Colonic mucosa (tissue), 4 donors: ENCODE results near the gene CCDC82. TPM values are rescaled to one million over a fixed set of nuclear protein-coding genes. Genes with fewer than 3 reads are reported as not detected.

Experiments used
- DNase-seq: peaks from one replicate; pipeline ENCODE4 v3.0.0-alpha.2; 2020
- H3K27ac ChIP-seq: fragments of 200-600 bp; one replicate; pipeline ENCODE4 v1.8.0; 2021
- H3K27me3 ChIP-seq: fragments of 200-600 bp; one replicate; pipeline ENCODE4 v1.8.0; 2021
- H3K36me3 ChIP-seq: fragments of 200-600 bp; one replicate; pipeline ENCODE4 v1.8.0; 2021
- H3K4me1 ChIP-seq: fragments of 200-600 bp; one replicate; pipeline ENCODE4 v1.8.0; 2021; ENCODE audit warnings: mild to moderate bottlenecking
- H3K4me3 ChIP-seq: fragments of 200-600 bp; one replicate; pipeline ENCODE4 v1.8.0; 2021
- H3K9ac ChIP-seq, 2 donors: one replicate each; pipeline ENCODE4 v1.7.0; 2013; ENCODE audit warnings: control low read depth in 2 of 2, low read depth in 2 of 2, low read length in 2 of 2
- H3K9me3 ChIP-seq: fragments of 200-600 bp; one replicate; pipeline ENCODE4 v1.8.0; 2021
- CTCF ChIP-seq: fragments of 200-600 bp; IDR thresholded peaks from one replicate; pipeline ENCODE4 v1.8.0; 2022; ENCODE audit warnings: antibody characterized with exemption, mild to moderate bottlenecking
- intact Hi-C: fragments of 100-400 bp; cut with DNase I; formaldehyde crosslinking; loops from one replicate; pipeline ENCODE4 v1.14.1; 2022
- total RNA-seq, 2 donors: library from RNA; stranded (reverse); fragmentation: NEBNext Ultra II Directional in 1 of 2; extraction: Animal tissue kit (Norgen Biotek cat#: 25700) in 1 of 2; gene quantifications; one replicate each; pipeline ENCODE4 v1.2.1, GENCODE V29; 2021
- donor health status: healthy.
- donor health status: DM: no; HTN: no; CAD: no.
- donor health status: DM: no; HTN: no; CAD: no.

Gene CCDC82
- total RNA-seq, 2 donors from 2014 or later: 11.6 to 20.4 TPM

- H3K4me1 ChIP-seq: peaks cover 23% of the 10 kb centered on the region
- peak; percentile 24 for TF ChIP-seq CTCF
- peak overlapping the region; percentile 79 for H3K27ac ChIP-seq
- H3K9me3 ChIP-seq: no peaks in the 10 kb centered on the region
- intact Hi-C loops: loop anchor here (2.0 kb wide), 1 partner anchor 287 kb away; no protein-coding TSS in a partner anchor
- H3K27me3 ChIP-seq: no peaks in the 10 kb centered on the region
- peak; percentile 71 for DNase-seq
- H3K36me3 ChIP-seq: no peaks in the 10 kb centered on the region
- H3K4me3 ChIP-seq: peak overlapping the region; percentile 69
- H3K9ac ChIP-seq: peak overlapping the region; percentile 63 to 68
These were observed 48.3 kb downstream of the CCDC82 start for GRCh38 chr11:96341211-96342013.

- peak overlapping the region; percentile 16 to 68 for H3K9ac ChIP-seq
- H3K9me3 ChIP-seq: no peaks in the 10 kb centered on the region
- intact Hi-C loops: no loop called here
- H3K27ac ChIP-seq: peak overlapping the region; percentile 79
- H3K4me3 ChIP-seq: peak overlapping the region; percentile 69
- no peaks in the 10 kb centered on the region for H3K27me3 ChIP-seq
- peaks cover 23% of the 10 kb centered on the region for H3K4me1 ChIP-seq
- no peak for TF ChIP-seq CTCF
- no peak for DNase-seq
- no peaks in the 10 kb centered on the region for H3K36me3 ChIP-seq
These were observed 49.2 kb downstream of the CCDC82 start for GRCh38 chr11:96340555-96340885.

- peaks cover 23% of the 10 kb centered on the region for H3K4me1 ChIP-seq
- peak overlapping the region; percentile 54 to 68 for H3K9ac ChIP-seq
These were observed 49.8 kb downstream of the CCDC82 start for GRCh38 chr11:96339706-96340554.

GRCh38 chr11:96338910-96339705 lies 50.6 kb downstream of the CCDC82 start:
- no peaks in the 10 kb centered on the region for H3K27me3 ChIP-seq
- no peaks in the 10 kb centered on the region for H3K9me3 ChIP-seq
- peak overlapping the region; percentile 10 for H3K4me3 ChIP-seq
- H3K27ac ChIP-seq: peak overlapping the region; percentile 70
- peak overlapping the region; percentile 54 to 68 for H3K9ac ChIP-seq
- DNase-seq: peak; percentile 48
- H3K4me1 ChIP-seq: peaks cover 23% of the 10 kb centered on the region
- no peaks in the 10 kb centered on the region for H3K36me3 ChIP-seq
- no peak for TF ChIP-seq CTCF
- intact Hi-C loops: loop anchor here (5.0 to 10.0 kb wide), 2 partner anchors 82 to 1104 kb away; partner anchors contain the start of gene SESN3

More at GRCh38 chr11:96339706-96340554, 49.8 kb downstream of the CCDC82 start:
- peak overlapping the region; percentile 70 for H3K27ac ChIP-seq
- H3K36me3 ChIP-seq: no peaks in the 10 kb centered on the region
- intact Hi-C loops: loop anchor here (5.0 to 10.0 kb wide), 2 partner anchors 83 to 1105 kb away; partner anchors contain the start of gene SESN3
- no peaks in the 10 kb centered on the region for H3K27me3 ChIP-seq
- no peak for TF ChIP-seq CTCF
- peak overlapping the region; percentile 10 for H3K4me3 ChIP-seq
- H3K9me3 ChIP-seq: no peaks in the 10 kb centered on the region
- peak; percentile 43 for DNase-seq
